PC-3 (cell line): ENCODE data around the gene MRPL43. TPM values are rescaled to one million over a fixed set of nuclear protein-coding genes. Genes with fewer than 3 reads are reported as not detected.

Source experiments
- ATAC-seq: fragments of 200-7000 bp; cut with Tn5 transposase; 2 replicates; pipeline ENCODE4 v1.9.1; 2020; ENCODE audit warnings: mild to moderate bottlenecking, moderate library complexity
- BruUV-seq: library from RNA; stranded (reverse); fragments of 400-500 nt; replicated peaks from 2 replicates; lab custom pipeline; 2021; lab: Mats Ljungman, UMichigan
- CTCF ChIA-PET: fragments of 300-600 bp; sonication (Branson Sonifier 250); formaldehyde crosslinking; loops from one replicate; lab custom pipeline; 2022; ENCODE audit warnings: antibody characterized with exemption; lab: Charles Lee
- POLR2A ChIA-PET: fragments of 300-600 bp; sonication (Branson Sonifier 250); formaldehyde crosslinking; loops from one replicate; lab custom pipeline; 2022; ENCODE audit warnings: antibody characterized with exemption; ENCODE audit not compliant: unreplicated experiment; lab: Charles Lee
- DNase-seq: peaks from one replicate; pipeline ENCODE4 v3.0.0-alpha.2; 2015
- H2AFZ ChIP-seq: fragments of 300-600 bp; sonication (generic); 2 replicates; pipeline ENCODE4 v1.6.0; 2016; ENCODE audit warnings: antibody characterized with exemption, low read length
- H3F3A ChIP-seq: fragments of 300-600 bp; sonication (generic); one replicate; pipeline ENCODE4 v1.6.0; 2017; ENCODE audit warnings: antibody characterized with exemption, low read length, control low read depth, mild to moderate bottlenecking; ENCODE audit not compliant: unreplicated experiment
- H3K27ac ChIP-seq: fragments of 300-600 bp; sonication (generic); 2 replicates; pipeline ENCODE4 v1.5.1; 2016; ENCODE audit warnings: mild to moderate bottlenecking, low read length
- H3K27me3 ChIP-seq: fragments of 300-600 bp; sonication (generic); 2 replicates; pipeline ENCODE4 v1.6.1; 2016; ENCODE audit warnings: low read length, mixed read lengths
- H3K36me3 ChIP-seq: fragments of 300-600 bp; sonication (generic); 2 replicates; pipeline ENCODE4 v1.6.1; 2016; ENCODE audit warnings: low read depth, mixed run types, low read length, mixed read lengths
- H3K4me1 ChIP-seq: fragments of 300-600 bp; sonication (generic); 2 replicates; pipeline ENCODE4 v1.5.1; 2016; ENCODE audit warnings: low read length; ENCODE audit not compliant: insufficient read depth
- H3K4me2 ChIP-seq: fragments of 300-600 bp; sonication (generic); 2 replicates; pipeline ENCODE4 v1.6.0; 2016; ENCODE audit warnings: low read length
- H3K4me3 ChIP-seq: fragments of 300-600 bp; sonication (generic); 2 replicates; pipeline ENCODE4 v1.5.1; 2016; ENCODE audit warnings: mild to moderate bottlenecking, low read length, mixed read lengths
- H3K79me2 ChIP-seq: fragments of 300-600 bp; sonication (generic); 2 replicates; pipeline ENCODE4 v1.6.1; 2017; ENCODE audit warnings: low read length, mixed read lengths
- H3K9ac ChIP-seq: fragments of 300-600 bp; sonication (generic); 2 replicates; pipeline ENCODE4 v1.6.0; 2016; ENCODE audit warnings: mild to moderate bottlenecking, low read length
- H3K9me2 ChIP-seq: fragments of 300-600 bp; sonication (generic); replicated peaks from 2 replicates; pipeline ENCODE4 v1.6.1; 2016; ENCODE audit warnings: mixed run types, low read length, mixed read lengths
- H3K9me3 ChIP-seq: fragments of 300-600 bp; sonication (generic); 2 replicates; pipeline ENCODE4 v1.6.1; 2016; ENCODE audit warnings: low read length, mixed read lengths
- H4K20me1 ChIP-seq: fragments of 300-600 bp; sonication (generic); 2 replicates; pipeline ENCODE4 v1.6.1; 2016; ENCODE audit warnings: low read length, mixed read lengths
- EZH2 ChIP-seq: fragments of 300-600 bp; sonication (generic); IDR thresholded peaks from one replicate; pipeline ENCODE4 v1.6.1; 2017; ENCODE audit warnings: antibody characterized with exemption, mild to moderate bottlenecking, low read length; ENCODE audit not compliant: unreplicated experiment
- EZH2phosphoT487 ChIP-seq: fragments of 300-600 bp; sonication (generic); IDR thresholded peaks from 2 replicates; pipeline ENCODE4 v1.6.1; 2018; ENCODE audit warnings: mild to moderate bottlenecking, antibody characterized with exemption, low read length, borderline replicate concordance
- intact Hi-C: fragments of 100-400 bp; cut with micrococcal nuclease; formaldehyde crosslinking; loops from 2 replicates; pipeline ENCODE4 v1.9.0; 2023
- total RNA-seq: library from RNA; depleted of rRNA; stranded (reverse); fragments of >200 nt; gene quantifications from 2 replicates; pipeline ENCODE4 v1.2.3, GENCODE V29; 2014
- TF ChIP-seq, protein P1 (sequence below): fragments of 300-600 bp; sonication (generic); conservative IDR thresholded peaks from 2 replicates; pipeline ENCODE4 v1.5.1; 2017; ENCODE audit warnings: antibody characterized with exemption, low read depth, mild to moderate bottlenecking, low read length

The MRPL43 gene
- total RNA-seq, 1 experiment from 2014 or later: 81.0 TPM

DNA sequence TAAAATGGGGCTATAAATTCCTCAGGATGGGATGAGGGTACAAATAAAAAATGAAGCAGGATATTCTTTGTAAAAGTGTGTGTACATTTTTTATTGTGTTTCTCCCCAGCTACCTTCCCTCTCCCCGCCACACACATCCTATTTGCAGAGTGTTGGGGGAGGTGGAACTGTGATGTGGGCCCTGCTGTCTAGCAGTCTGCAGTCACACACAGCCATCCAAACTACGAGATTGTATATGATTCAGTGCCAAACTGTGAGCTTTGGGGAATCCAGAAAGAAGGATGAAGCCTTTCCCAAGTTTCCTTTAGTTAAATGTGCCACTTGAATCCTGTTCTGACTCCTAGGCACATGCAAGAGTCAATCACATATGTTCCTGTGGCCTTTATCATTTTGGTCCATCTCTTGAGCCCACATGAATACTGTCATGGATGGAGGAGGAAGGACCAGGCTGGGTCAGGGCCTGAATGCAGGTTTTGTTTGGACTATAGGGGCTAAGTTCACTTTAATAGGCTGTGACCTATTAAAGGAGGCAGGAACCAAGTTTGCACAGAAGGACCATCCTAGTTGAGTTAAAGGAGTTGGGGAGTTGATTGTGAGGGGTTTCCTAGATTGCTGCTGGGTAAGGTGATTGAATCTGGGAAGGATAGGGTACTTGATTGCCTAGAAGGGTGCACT lies 19.1 kb downstream of the MRPL43 start:
- TF ChIP-seq EZH2phosphoT487 (no peak), EZH2 (no peak)
- TF ChIP-seq, protein P1, sequence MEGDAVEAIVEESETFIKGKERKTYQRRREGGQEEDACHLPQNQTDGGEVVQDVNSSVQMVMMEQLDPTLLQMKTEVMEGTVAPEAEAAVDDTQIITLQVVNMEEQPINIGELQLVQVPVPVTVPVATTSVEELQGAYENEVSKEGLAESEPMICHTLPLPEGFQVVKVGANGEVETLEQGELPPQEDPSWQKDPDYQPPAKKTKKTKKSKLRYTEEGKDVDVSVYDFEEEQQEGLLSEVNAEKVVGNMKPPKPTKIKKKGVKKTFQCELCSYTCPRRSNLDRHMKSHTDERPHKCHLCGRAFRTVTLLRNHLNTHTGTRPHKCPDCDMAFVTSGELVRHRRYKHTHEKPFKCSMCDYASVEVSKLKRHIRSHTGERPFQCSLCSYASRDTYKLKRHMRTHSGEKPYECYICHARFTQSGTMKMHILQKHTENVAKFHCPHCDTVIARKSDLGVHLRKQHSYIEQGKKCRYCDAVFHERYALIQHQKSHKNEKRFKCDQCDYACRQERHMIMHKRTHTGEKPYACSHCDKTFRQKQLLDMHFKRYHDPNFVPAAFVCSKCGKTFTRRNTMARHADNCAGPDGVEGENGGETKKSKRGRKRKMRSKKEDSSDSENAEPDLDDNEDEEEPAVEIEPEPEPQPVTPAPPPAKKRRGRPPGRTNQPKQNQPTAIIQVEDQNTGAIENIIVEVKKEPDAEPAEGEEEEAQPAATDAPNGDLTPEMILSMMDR: no peak
- ATAC-seq (no peak), DNase-seq (no peak)
- no peaks in the 10 kb centered on the region for H3K79me2 ChIP-seq
- H3K4me3 ChIP-seq: peak overlapping the region; percentile 77; the same call in 1 of the 2 replicates
- H3K4me2 ChIP-seq: peak overlapping the region; percentile 99
- no peaks in the 10 kb centered on the region for H3K27me3 ChIP-seq
- no peaks in the 10 kb centered on the region; the same call in none of the 2 replicates for H3K36me3 ChIP-seq
- H3K9ac ChIP-seq: no peak overlapping the region
- H3K9me3 ChIP-seq: no peaks in the 10 kb centered on the region
- H3K27ac ChIP-seq: no peak overlapping the region
- H3K9me2 ChIP-seq: no peaks in the 10 kb centered on the region
- no TSS peak for BruUV-seq
- intact Hi-C loops: no loop called here
- CTCF ChIA-PET: no interaction called here
- peaks cover 6% of the 10 kb centered on the region; the same call in 1 of the 2 replicates for H3K4me1 ChIP-seq
- POLR2A ChIA-PET: no interaction called here
- H4K20me1 ChIP-seq: no peaks in the 10 kb centered on the region
- no peaks in the 10 kb centered on the region for H3F3A ChIP-seq
- H2AFZ ChIP-seq: no peak overlapping the region

DNA sequence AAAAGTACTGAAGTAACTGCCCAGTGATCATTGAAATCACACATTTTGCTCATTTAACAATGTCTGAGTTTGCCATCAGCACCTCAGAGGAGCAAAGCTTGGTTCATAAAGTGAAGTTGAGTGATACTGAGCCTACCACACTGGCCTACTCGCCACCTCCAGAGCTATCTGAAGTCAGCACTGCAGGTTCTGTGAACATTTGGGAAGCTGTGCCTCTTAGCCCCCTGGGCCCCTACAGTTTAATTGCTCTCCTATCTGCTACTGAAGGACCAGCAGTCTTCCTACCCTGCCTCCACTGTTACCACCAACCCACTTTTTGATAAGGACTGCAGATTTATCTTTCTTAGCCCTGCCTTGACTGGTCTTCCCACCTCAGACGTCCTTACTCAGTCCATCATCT lies 20.0 kb downstream of the MRPL43 start:
- CTCF ChIA-PET: no interaction called here

More for the DNA sequence above, 20.0 kb downstream of the MRPL43 start:
- Histone ChIP-seq H3K36me3 (no peaks in the 10 kb centered on the region; the same call in none of the 2 replicates), H2AFZ (no peak overlapping the region), H3K9ac (no peak overlapping the region), H3K9me2 (no peaks in the 10 kb centered on the region), H3K9me3 (no peaks in the 10 kb centered on the region), H4K20me1 (no peaks in the 10 kb centered on the region), H3K4me1 (peaks cover 6% of the 10 kb centered on the region; the same call in 1 of the 2 replicates), H3K79me2 (no peaks in the 10 kb centered on the region), H3F3A (no peaks in the 10 kb centered on the region), H3K4me3 (no peak overlapping the region), H3K27ac (no peak overlapping the region), H3K27me3 (no peaks in the 10 kb centered on the region), H3K4me2 (no peak overlapping the region)
- POLR2A ChIA-PET: no interaction called here
- ATAC-seq (no peak), DNase-seq (no peak)
- TF ChIP-seq, protein P1: no peak
- TF ChIP-seq EZH2: no peak
- TF ChIP-seq EZH2phosphoT487: no peak
- BruUV-seq: no TSS peak
- intact Hi-C loops: no loop called here
